AG04449 (cell line): Measurements from ENCODE around the gene HES3.

ENCODE experiments used
- CTCF ChIA-PET: fragments of 350-600 bp; formaldehyde crosslinking; extraction: SDS; loops from one replicate; lab custom pipeline; 2021; ENCODE audit warnings: antibody characterized with exemption; lab: Yijun Ruan, JAX
- POLR2A ChIA-PET: fragments of 400-600, 350-600 bp; formaldehyde crosslinking; extraction: SDS; loops from one replicate; lab custom pipeline; 2020; ENCODE audit warnings: antibody characterized with exemption, inconsistent platforms; lab: Yijun Ruan, JAX
- DNase-seq: peaks from one replicate; pipeline ENCODE4 v3.0.0-alpha.2; 2010; ENCODE audit warnings: low read depth, low spot score
- H3K4me3 ChIP-seq: 2 replicates; pipeline ENCODE4 v1.5.1; 2011; ENCODE audit warnings: low read depth, mild to moderate bottlenecking, control low read depth, low read length
- TF ChIP-seq, protein P1 (sequence below): IDR thresholded peaks from one replicate; pipeline ENCODE4 v1.5.1; 2011; ENCODE audit warnings: mild to moderate bottlenecking, moderate library complexity, low read length, control low read depth, inconsistent platforms; ENCODE audit not compliant: insufficient read depth; ENCODE audit errors: missing control alignments

The HES3 gene

DNA sequence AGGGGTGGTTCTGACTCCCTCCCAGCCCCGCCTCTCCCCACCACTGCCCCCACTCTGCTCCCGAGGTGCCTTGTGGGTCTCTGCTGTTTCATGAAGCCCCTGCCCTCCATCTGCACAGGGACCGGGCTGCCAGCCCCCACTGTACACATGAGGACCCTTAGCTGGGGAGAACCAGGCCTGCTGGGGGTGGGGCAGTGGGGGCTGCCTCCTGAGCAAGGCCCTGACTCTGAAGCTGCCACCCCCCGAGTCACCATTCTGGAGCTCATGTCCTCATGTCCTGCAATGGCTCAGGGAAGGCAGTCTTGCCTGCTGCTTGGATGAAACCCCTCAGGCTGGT, 8.4 kb downstream of the HES3 start:
- no peak overlapping the region for H3K4me3 ChIP-seq
- no peak for DNase-seq
- ChIA-PET CTCF (interaction anchor here (1.1 to 12.0 kb wide), 4 partner anchors 10 to 100 kb away, joined by 3 to 537 read pairs (median 3); no protein-coding TSS in a partner anchor), POLR2A (no interaction called here)
- TF ChIP-seq, protein P1, sequence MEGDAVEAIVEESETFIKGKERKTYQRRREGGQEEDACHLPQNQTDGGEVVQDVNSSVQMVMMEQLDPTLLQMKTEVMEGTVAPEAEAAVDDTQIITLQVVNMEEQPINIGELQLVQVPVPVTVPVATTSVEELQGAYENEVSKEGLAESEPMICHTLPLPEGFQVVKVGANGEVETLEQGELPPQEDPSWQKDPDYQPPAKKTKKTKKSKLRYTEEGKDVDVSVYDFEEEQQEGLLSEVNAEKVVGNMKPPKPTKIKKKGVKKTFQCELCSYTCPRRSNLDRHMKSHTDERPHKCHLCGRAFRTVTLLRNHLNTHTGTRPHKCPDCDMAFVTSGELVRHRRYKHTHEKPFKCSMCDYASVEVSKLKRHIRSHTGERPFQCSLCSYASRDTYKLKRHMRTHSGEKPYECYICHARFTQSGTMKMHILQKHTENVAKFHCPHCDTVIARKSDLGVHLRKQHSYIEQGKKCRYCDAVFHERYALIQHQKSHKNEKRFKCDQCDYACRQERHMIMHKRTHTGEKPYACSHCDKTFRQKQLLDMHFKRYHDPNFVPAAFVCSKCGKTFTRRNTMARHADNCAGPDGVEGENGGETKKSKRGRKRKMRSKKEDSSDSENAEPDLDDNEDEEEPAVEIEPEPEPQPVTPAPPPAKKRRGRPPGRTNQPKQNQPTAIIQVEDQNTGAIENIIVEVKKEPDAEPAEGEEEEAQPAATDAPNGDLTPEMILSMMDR = no peak

DNA sequence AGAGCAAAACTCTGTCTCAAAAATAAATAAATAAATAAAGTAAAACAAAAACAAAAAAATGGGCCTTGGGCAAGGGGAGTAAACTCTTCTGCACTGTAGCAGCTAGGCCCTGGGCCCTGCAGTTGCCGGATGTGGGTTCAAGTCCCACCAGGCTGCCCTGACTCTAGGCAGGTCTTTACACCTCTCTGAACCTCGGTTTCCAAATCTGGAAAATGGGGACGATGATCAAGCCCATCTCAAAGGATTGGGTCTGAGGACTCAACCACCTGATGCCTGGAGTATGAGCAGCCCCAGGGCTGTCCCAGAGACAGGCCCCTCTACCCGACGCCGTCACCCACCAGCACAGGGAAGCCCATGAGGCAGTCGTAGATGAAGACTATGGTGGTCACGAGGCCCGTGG, 9.4 kb downstream of the HES3 start:
- TF ChIP-seq, protein P1 = no peak
- DNase-seq = no peak
- H3K4me3 ChIP-seq = no peak overlapping the region
- ChIA-PET CTCF (interaction anchor here (1.2 to 12.0 kb wide), 2 partner anchors 12 to 84 kb away, joined by 3 to 537 read pairs; no protein-coding TSS in a partner anchor), POLR2A (no interaction called here)

DNA sequence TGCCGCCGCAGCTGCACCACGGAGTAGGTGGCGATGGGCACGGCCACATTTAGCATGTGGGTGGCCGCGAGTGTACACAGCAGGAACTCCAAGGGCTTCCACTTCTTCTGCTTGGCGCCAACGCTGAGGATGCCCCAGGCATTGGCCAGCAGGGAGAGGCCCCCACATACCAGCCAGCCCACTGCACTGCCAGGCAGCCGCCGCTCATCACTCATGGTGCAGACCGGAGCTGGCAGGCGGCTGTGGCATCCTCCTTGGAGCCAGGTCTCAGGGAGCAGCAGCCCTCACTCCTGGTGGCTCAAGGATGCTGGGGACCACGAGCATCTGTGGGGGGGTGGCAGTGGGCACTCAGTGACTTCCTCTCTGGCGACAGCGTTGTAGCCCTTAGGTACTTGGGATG, 10.7 kb downstream of the HES3 start:
- TF ChIP-seq, protein P1 = no peak
- CTCF ChIA-PET = interaction anchor here (5.8 kb wide), 1 partner anchor 7 kb away, joined by 42 read pairs; no protein-coding TSS in a partner anchor
- DNase-seq = no peak
- H3K4me3 ChIP-seq = no peak overlapping the region
- POLR2A ChIA-PET = no interaction called here

DNA sequence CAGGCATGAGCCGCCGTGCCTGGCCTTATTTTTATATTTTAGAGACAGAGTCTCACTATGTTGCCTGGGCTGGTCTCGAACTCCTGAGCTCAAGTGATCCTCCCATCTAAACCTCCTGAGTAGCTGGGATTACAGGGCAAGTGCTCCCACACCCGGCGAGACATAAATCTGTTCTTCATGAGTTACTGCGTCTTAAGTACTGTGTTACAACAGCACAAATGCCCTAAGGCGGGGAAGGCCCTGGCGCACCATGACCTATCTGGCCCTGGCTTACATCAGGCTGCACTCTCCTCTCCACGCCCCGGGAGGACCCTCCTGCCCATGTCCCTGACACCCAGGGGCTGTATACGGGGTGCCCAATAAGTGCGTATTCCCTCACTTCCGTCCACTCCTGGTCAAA, 12.7 kb downstream of the HES3 start:
- TF ChIP-seq, protein P1 = no peak
- CTCF ChIA-PET = interaction anchor here (1.5 to 5.8 kb wide), 2 partner anchors 9 to 18 kb away, joined by 3 to 42 read pairs; no protein-coding TSS in a partner anchor
- POLR2A ChIA-PET = no interaction called here
- H3K4me3 ChIP-seq = no peak overlapping the region
- DNase-seq = no peak

DNA sequence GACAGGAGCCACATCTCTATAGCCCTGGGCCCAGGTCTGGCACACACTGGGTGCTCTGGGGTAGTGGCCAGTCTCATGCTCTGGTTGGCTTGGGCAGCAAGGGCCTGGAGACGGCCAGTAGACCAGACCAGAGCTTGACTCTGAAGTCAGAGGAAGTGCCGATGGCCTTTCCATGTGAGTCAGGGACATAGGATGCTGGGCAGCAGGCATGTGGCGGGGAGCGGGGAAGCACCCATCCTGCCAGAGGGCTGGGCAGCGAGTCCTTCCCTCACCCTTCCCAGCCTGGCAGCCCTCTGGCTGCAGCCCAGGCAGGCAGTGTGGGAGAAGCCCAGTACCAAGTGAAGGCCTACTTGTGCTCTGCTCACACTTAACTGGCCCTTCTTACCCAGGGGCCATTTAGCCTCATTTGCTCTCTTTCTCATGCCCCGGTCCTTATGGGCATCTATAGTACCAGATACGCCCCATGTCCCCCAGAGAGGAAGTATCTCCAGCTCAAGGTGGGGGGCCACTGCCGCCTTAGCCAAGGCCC, 13.6 kb downstream of the HES3 start:
- CTCF ChIA-PET = interaction anchor here (0.9 to 5.8 kb wide), 5 partner anchors 10 to 88 kb away, joined by 3 to 42 read pairs (median 4); no protein-coding TSS in a partner anchor
- H3K4me3 ChIP-seq = no peak overlapping the region
- DNase-seq = no peak
- POLR2A ChIA-PET = no interaction called here
- TF ChIP-seq, protein P1 = no peak

DNA sequence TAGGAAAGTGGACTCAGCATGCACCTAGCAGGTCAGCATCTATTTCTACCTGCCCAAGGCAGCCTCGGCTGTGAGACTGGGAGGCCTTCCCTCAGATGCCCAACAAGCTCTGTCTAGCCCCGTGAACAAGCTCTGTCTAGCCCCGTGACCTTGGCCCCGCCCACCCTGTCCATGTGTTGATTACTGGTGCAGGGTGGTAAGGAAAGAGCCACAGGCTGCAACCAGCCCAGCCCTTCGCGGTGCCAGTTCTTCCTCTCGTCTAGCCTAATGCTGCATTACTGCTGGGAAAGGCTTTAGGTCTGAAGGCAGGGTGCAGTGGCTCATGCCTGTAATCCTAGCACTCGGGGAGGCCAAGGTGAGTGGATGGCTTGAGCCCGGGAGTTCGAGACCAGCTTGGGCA, 14.7 kb downstream of the HES3 start:
- no peak for DNase-seq
- ChIA-PET CTCF (interaction anchor here (1.1 to 5.8 kb wide), 5 partner anchors 11 to 85 kb away, joined by 3 to 42 read pairs (median 4); no protein-coding TSS in a partner anchor), POLR2A (no interaction called here)
- TF ChIP-seq, protein P1 = no peak
- no peak overlapping the region for H3K4me3 ChIP-seq
